SK-N-SH (cell line): ENCODE data around the gene NDST4. TPM values are rescaled to one million over a fixed set of nuclear protein-coding genes. Genes with fewer than 3 reads are reported as not detected.

ENCODE experiments used
- CTCF ChIA-PET: fragments of 300-600, 350-600 bp; formaldehyde crosslinking; extraction: SDS; loops from one replicate; lab custom pipeline; 2021; lab: Yijun Ruan, JAX
- POLR2A ChIA-PET: fragments of 350-600 bp; sonication (Branson Sonifier 250); formaldehyde crosslinking; extraction: SDS; loops from one replicate; lab custom pipeline; 2020; ENCODE audit warnings: antibody characterized with exemption, inconsistent platforms; lab: Yijun Ruan, JAX
- DNase-seq: peaks from one replicate; pipeline ENCODE4 v3.0.0; 2012
- H2AFZ ChIP-seq: fragments of 200-600 bp; sonication (generic); 2 replicates; pipeline ENCODE4 v1.8.1; 2016; ENCODE audit warnings: antibody characterized with exemption, mild to moderate bottlenecking, low read depth
- H3F3A ChIP-seq: fragments of 200-600 bp; sonication (generic); replicated peaks from 2 replicates; pipeline ENCODE3; 2016; ENCODE audit warnings: antibody characterized with exemption, mild to moderate bottlenecking; ENCODE audit not compliant: insufficient read depth
- H3K27ac ChIP-seq, 2 experiments: fragments of 200-500 bp in 1 of 2; fragments of 200-600 bp in 1 of 2; sonication (Bioruptor generic) in 1 of 2; sonication (generic), shearing (Covaris generic) in 1 of 2; 2 replicates each; pipeline versions ENCODE4 v1.5.1 to v1.6.1; 2014 to 2016; ENCODE audit warnings: low read depth in 2 of 2, inconsistent platforms in 1 of 2, low read length in 1 of 2, mild to moderate bottlenecking in 1 of 2, mixed read lengths in 1 of 2
- H3K27me3 ChIP-seq: fragments of 200-600 bp; sonication (generic), shearing (Covaris generic); 2 replicates; pipeline ENCODE4 v1.6.1; 2016; ENCODE audit warnings: mixed run types; ENCODE audit not compliant: insufficient read depth
- H3K36me3 ChIP-seq, 2 experiments: fragments of 200-500 bp in 1 of 2; fragments of 200-600 bp in 1 of 2; sonication (Bioruptor generic) in 1 of 2; sonication (generic) in 1 of 2; replicated peaks in 1 of 2; 2 replicates each; pipeline versions ENCODE3 to v1.5.1; 2014 to 2016; ENCODE audit warnings: low read length in 1 of 2, mild to moderate bottlenecking in 1 of 2; ENCODE audit not compliant: insufficient read depth in 2 of 2, control insufficient read depth in 1 of 2
- H3K4me1 ChIP-seq, 2 experiments: fragments of 200-500 bp in 1 of 2; fragments of 200-600 bp in 1 of 2; sonication (Bioruptor generic) in 1 of 2; sonication (generic), shearing (Covaris generic) in 1 of 2; 2 replicates each; pipeline versions ENCODE4 v1.5.1 to v1.6.1; 2014 to 2016; ENCODE audit warnings: low read depth in 1 of 2, low read length in 1 of 2, mixed run types in 1 of 2; ENCODE audit not compliant: insufficient read depth in 2 of 2, control insufficient read depth in 1 of 2
- H3K4me2 ChIP-seq: fragments of 200-600 bp; sonication (generic), shearing (Covaris generic); 2 replicates; pipeline ENCODE4 v1.6.1; 2017; ENCODE audit warnings: mixed run types
- H3K4me3 ChIP-seq, 2 experiments: fragments of 200-500 bp in 1 of 2; fragments of 200-600 bp in 1 of 2; sonication (Bioruptor generic) in 1 of 2; sonication (generic), shearing (Covaris generic) in 1 of 2; 2 replicates each; pipeline versions ENCODE4 v1.5.1 to v1.8.1; 2014 to 2016; ENCODE audit warnings: low read depth in 2 of 2, inconsistent platforms in 1 of 2, low read length in 1 of 2, mild to moderate bottlenecking in 1 of 2, mixed read lengths in 1 of 2, moderate library complexity in 1 of 2
- H3K79me2 ChIP-seq: fragments of 200-600 bp; sonication (generic); 2 replicates; pipeline ENCODE4 v1.8.1; 2017; ENCODE audit warnings: mild to moderate bottlenecking; ENCODE audit not compliant: insufficient read depth
- H3K9ac ChIP-seq: fragments of 200-600 bp; sonication (generic); 2 replicates; pipeline ENCODE4 v1.6.1; 2017; ENCODE audit warnings: mixed run types
- H3K9me2 ChIP-seq: fragments of 200-600 bp; sonication (generic); 2 replicates; pipeline ENCODE4 v1.6.1; 2017; ENCODE audit warnings: mixed run types
- H3K9me3 ChIP-seq: fragments of 200-600 bp; sonication (generic); 2 replicates; pipeline ENCODE4 v1.6.1; 2017; ENCODE audit warnings: mixed run types, mild to moderate bottlenecking, moderate library complexity
- H4K20me1 ChIP-seq: fragments of 200-600 bp; sonication (generic); 2 replicates; pipeline ENCODE4 v1.6.1; 2017; ENCODE audit warnings: mild to moderate bottlenecking, mixed run types; ENCODE audit not compliant: insufficient read depth
- GABPA ChIP-seq: IDR thresholded peaks from 2 replicates; pipeline ENCODE4 v1.4.0; 2012; ENCODE audit warnings: low read depth, mild to moderate bottlenecking
- IRF3 ChIP-seq: fragments of 150-350 bp; IDR thresholded peaks from 2 replicates; pipeline ENCODE4 v1.6.1; 2016; ENCODE audit warnings: mild to moderate bottlenecking, low read depth, low read length
- JUND ChIP-seq: IDR thresholded peaks from 2 replicates; pipeline ENCODE4 v1.4.0; 2012
- MAX ChIP-seq: IDR thresholded peaks from 2 replicates; pipeline ENCODE4 v1.4.0; 2012; ENCODE audit warnings: low read depth
- MEF2A ChIP-seq: IDR thresholded peaks from 2 replicates; pipeline ENCODE4 v1.4.0; 2012; ENCODE audit warnings: low read depth, borderline replicate concordance
- MXI1 ChIP-seq: IDR thresholded peaks from 2 replicates; pipeline ENCODE4 v1.6.1; 2012; ENCODE audit warnings: mild to moderate bottlenecking, low read depth, low read length, improper control_type of control experiment
- REST ChIP-seq: IDR thresholded peaks from 2 replicates; pipeline ENCODE4 v1.6.1; 2012; ENCODE audit warnings: mild to moderate bottlenecking, low read depth, low read length, moderate library complexity
- RFX5 ChIP-seq: IDR thresholded peaks from 2 replicates; pipeline ENCODE4 v1.6.1; 2012; ENCODE audit warnings: mild to moderate bottlenecking, improper control_type of control experiment, low read length
- SIN3A ChIP-seq: IDR thresholded peaks from 2 replicates; pipeline ENCODE4 v1.6.1; 2012; ENCODE audit warnings: low read depth, mild to moderate bottlenecking, low read length, moderate library complexity, borderline replicate concordance
- TAF1 ChIP-seq: IDR thresholded peaks from 2 replicates; pipeline ENCODE4 v1.6.1; 2012; ENCODE audit warnings: low read depth, mild to moderate bottlenecking, low read length, moderate library complexity, borderline replicate concordance
- TEAD4 ChIP-seq: IDR thresholded peaks from 2 replicates; pipeline ENCODE4 v1.4.0; 2012; ENCODE audit warnings: mild to moderate bottlenecking, borderline replicate concordance; ENCODE audit not compliant: insufficient read depth
- WGBS: methylation state at CpG from one replicate; pipeline ENCODE4 v1.1.6; 2017; ENCODE audit warnings: low lambda C conversion rate; 5-methylcytosine and 5-hydroxymethylcytosine counted together
- polyA plus RNA-seq, 3 experiments: library from polyadenylated mRNA; depleted of rRNA; stranded (reverse); fragments of >200 nt; gene quantifications; 2 replicates each; pipeline ENCODE4 v1.2.3, GENCODE V29; 2012

Gene NDST4
- polyA plus RNA-seq, 1 of the 3 experiments (the other 2 are of a cell fraction) = not detected

GRCh38 chr4:114811564-114812301 lies 301.7 kb downstream of the NDST4 start:
- ChIA-PET POLR2A (no interaction called here), CTCF (interaction anchor here (0.6 kb wide), 2 partner anchors 16 to 301 kb away, joined by 3 read pairs; no protein-coding TSS in a partner anchor)
- no peaks in the 10 kb centered on the region for H3K9me2 ChIP-seq
- TF ChIP-seq SIN3A = no peak
- TF ChIP-seq REST = no peak
- no peak for TF ChIP-seq GABPA
- no peak for TF ChIP-seq JUND
- no peak for TF ChIP-seq MEF2A
- TF ChIP-seq MAX = no peak
- no peak for TF ChIP-seq IRF3
- no peak for TF ChIP-seq RFX5
- TF ChIP-seq MXI1 = no peak
- TF ChIP-seq TAF1 = no peak
- no peak for TF ChIP-seq TEAD4
- no peak overlapping the region for H2AFZ ChIP-seq
- DNase-seq = no peak
- no peak overlapping the region for H3K27ac ChIP-seq
- no peaks in the 10 kb centered on the region for H3K79me2 ChIP-seq
- no peaks in the 10 kb centered on the region for H3K27me3 ChIP-seq
- no peak overlapping the region for H3K4me3 ChIP-seq
- H3K4me2 ChIP-seq = no peak overlapping the region
- no peaks in the 10 kb centered on the region for H3F3A ChIP-seq
- no peak overlapping the region for H3K9ac ChIP-seq
- WGBS = 14% methylated on average over 4 of the region's 4 CpGs
- H3K9me3 ChIP-seq = no peaks in the 10 kb centered on the region
- H3K36me3 ChIP-seq = no peaks in the 10 kb centered on the region
- no peaks in the 10 kb centered on the region; a peak in 1 of 4 replicates for H3K4me1 ChIP-seq
- no peaks in the 10 kb centered on the region for H4K20me1 ChIP-seq
